Osteoblast (primary cell): Measurements from ENCODE around the gene SELENBP1. TPM values are rescaled to one million over a fixed set of nuclear protein-coding genes. Genes with fewer than 3 reads are reported as not detected.
A peak's percentile ranks its signal among the peaks of the same experiment; 100 is the strongest.
"Not testable (repeated sequence)": the region's sequence is repeated elsewhere in the genome, so short reads cannot be mapped to it uniquely, and the experiment has no call there.

Experiments used
- DNase-seq: peaks from one replicate; pipeline ENCODE4 v3.0.0; 2011; ENCODE audit warnings: low spot score, mixed read lengths; ENCODE audit not compliant: insufficient read length; ENCODE audit errors: missing footprints
- H2AFZ ChIP-seq: 2 replicates; pipeline ENCODE4 v1.6.0; 2011; ENCODE audit warnings: mild to moderate bottlenecking, low read length
- H3K27ac ChIP-seq: 2 replicates; pipeline ENCODE4 v1.5.1; 2011; ENCODE audit warnings: mild to moderate bottlenecking, low read depth, low read length, moderate library complexity
- H3K27me3 ChIP-seq: 2 replicates; pipeline ENCODE4 v1.6.0; 2012; ENCODE audit warnings: mild to moderate bottlenecking, control low read depth, inconsistent platforms, low read length, moderate library complexity; ENCODE audit not compliant: insufficient read depth
- H3K36me3 ChIP-seq: 2 replicates; pipeline ENCODE4 v1.5.1; 2011; ENCODE audit warnings: mild to moderate bottlenecking, low read length, control low read depth, moderate library complexity; ENCODE audit not compliant: insufficient read depth
- H3K4me1 ChIP-seq: 2 replicates; pipeline ENCODE4 v1.5.1; 2011; ENCODE audit warnings: mild to moderate bottlenecking, low read length, control low read depth, moderate library complexity; ENCODE audit not compliant: insufficient read depth
- H3K4me2 ChIP-seq: 2 replicates; pipeline ENCODE4 v1.6.0; 2011; ENCODE audit warnings: mild to moderate bottlenecking, low read length; ENCODE audit not compliant: insufficient read depth
- H3K4me3 ChIP-seq: fragments of 200-600 bp; sonication (generic); 3 replicates; pipeline ENCODE4 v1.5.1; 2012; ENCODE audit warnings: mild to moderate bottlenecking, low read length, inconsistent platforms; ENCODE audit not compliant: insufficient read depth
- H3K79me2 ChIP-seq: 2 replicates; pipeline ENCODE4 v1.6.0; 2012; ENCODE audit warnings: mild to moderate bottlenecking, low read length, control low read depth, inconsistent platforms; ENCODE audit not compliant: insufficient read depth
- H3K9me3 ChIP-seq: 2 replicates; pipeline ENCODE4 v1.5.1; 2011; ENCODE audit warnings: low read depth, low read length, control low read depth
- H4K20me1 ChIP-seq: 2 replicates; pipeline ENCODE4 v1.6.0; 2012; ENCODE audit warnings: mild to moderate bottlenecking, low read length, control low read depth; ENCODE audit not compliant: insufficient read depth
- CTCF ChIP-seq: IDR thresholded peaks from 2 replicates; pipeline ENCODE4 v1.5.1; 2011; ENCODE audit warnings: mild to moderate bottlenecking, low read depth, low read length, moderate library complexity; ENCODE audit errors: extremely low read depth
- total RNA-seq: library from RNA; depleted of rRNA; stranded (reverse); fragments of >200 nt; gene quantifications from 2 replicates; pipeline ENCODE4 v1.2.3, GENCODE V29; 2012

The SELENBP1 gene
- total RNA-seq, 1 donor: 42.0 TPM

DNA sequence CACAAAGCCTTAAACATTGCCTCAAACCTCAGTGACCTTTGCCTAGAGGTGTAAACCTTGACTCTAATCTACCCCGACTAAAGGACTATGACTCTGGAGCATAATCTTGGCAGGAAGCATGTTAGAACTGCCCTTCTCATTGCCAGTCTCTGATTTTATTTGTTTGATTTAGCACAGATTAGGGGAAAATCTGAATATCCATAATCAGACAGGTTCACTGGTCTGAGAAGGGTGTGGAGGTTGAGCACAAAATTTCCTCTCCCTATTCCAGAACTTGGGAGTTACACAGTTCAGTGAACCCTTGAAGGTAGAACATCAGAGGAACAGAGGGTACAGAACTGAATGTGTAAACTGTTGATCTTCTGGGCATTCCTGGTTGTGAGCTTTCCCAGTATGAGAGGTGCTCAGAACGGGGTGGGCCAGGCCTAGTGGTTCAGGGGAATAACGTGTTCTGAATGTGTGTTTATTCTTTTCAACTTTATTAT, 18.6 kb upstream of the SELENBP1 start:
- Histone ChIP-seq H3K27ac (no peak overlapping the region), H3K4me3 (no peak overlapping the region), H3K4me2 (no peak overlapping the region), H3K27me3 (no peaks in the 10 kb centered on the region), H4K20me1 (no peaks in the 10 kb centered on the region), H2AFZ (no peak overlapping the region), H3K36me3 (no peaks in the 10 kb centered on the region), H3K4me1 (no peaks in the 10 kb centered on the region), H3K9me3 (no peaks in the 10 kb centered on the region), H3K79me2 (no peaks in the 10 kb centered on the region)
- no peak for DNase-seq
- no peak for TF ChIP-seq CTCF

- H3K9me3 ChIP-seq, H3K4me2 ChIP-seq, DNase-seq, H3K27me3 ChIP-seq, H3K27ac ChIP-seq, H3K4me1 ChIP-seq, H2AFZ ChIP-seq, H3K79me2 ChIP-seq, H4K20me1 ChIP-seq, H3K4me3 ChIP-seq, H3K36me3 ChIP-seq: not testable (repeated sequence)
These were observed 17.9 kb upstream of the SELENBP1 start for GRCh38 chr1:151390221-151391078.

DNA sequence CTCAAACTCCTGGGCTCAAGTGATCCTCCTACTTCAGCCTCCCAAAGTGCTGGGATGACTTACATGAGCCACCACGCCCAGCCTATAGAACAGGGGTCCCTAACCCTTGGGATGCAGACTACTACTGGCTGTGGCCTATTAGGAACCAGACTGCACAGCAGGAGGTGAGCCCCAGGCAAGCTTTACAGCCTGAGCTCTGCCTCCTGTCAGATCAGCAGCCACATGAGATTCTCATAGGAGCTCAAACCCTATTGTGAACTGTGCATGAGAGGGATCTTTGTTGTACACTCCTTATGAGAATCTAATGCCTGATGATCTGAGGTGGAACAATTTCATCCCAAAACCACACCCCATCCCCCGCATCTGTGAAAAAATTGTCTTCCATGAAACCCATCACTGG, 13.5 kb upstream of the SELENBP1 start:
- H2AFZ ChIP-seq: no peak overlapping the region
- no peaks in the 10 kb centered on the region for H3K4me1 ChIP-seq
- no peak for TF ChIP-seq CTCF
- no peaks in the 10 kb centered on the region for H3K79me2 ChIP-seq
- H3K4me3 ChIP-seq: no peak overlapping the region
- no peak overlapping the region for H3K27ac ChIP-seq
- no peak for DNase-seq
- no peaks in the 10 kb centered on the region for H4K20me1 ChIP-seq
- H3K36me3 ChIP-seq: no peaks in the 10 kb centered on the region
- H3K27me3 ChIP-seq: peaks cover 6% of the 10 kb centered on the region
- H3K4me2 ChIP-seq: no peak overlapping the region
- no peaks in the 10 kb centered on the region for H3K9me3 ChIP-seq

GRCh38 chr1:151384584-151384983, 12.1 kb upstream of the SELENBP1 start:
- Histone ChIP-seq H3K4me3 (no peak overlapping the region), H3K4me1 (no peaks in the 10 kb centered on the region), H3K9me3 (no peaks in the 10 kb centered on the region), H4K20me1 (no peaks in the 10 kb centered on the region), H3K27ac (no peak overlapping the region), H3K27me3 (peaks cover 6% of the 10 kb centered on the region), H3K4me2 (no peak overlapping the region), H3K79me2 (no peaks in the 10 kb centered on the region), H2AFZ (no peak overlapping the region), H3K36me3 (no peaks in the 10 kb centered on the region)
- no peak for TF ChIP-seq CTCF
- DNase-seq: peak; percentile 72
